ENCODE results near the gene ZPLD1. TPM values are rescaled to one million over a fixed set of nuclear protein-coding genes. Genes with fewer than 3 reads are reported as not detected.

The ZPLD1 gene
- total RNA-seq, 1 experiment from 2014 or later, result not detected

DNA sequence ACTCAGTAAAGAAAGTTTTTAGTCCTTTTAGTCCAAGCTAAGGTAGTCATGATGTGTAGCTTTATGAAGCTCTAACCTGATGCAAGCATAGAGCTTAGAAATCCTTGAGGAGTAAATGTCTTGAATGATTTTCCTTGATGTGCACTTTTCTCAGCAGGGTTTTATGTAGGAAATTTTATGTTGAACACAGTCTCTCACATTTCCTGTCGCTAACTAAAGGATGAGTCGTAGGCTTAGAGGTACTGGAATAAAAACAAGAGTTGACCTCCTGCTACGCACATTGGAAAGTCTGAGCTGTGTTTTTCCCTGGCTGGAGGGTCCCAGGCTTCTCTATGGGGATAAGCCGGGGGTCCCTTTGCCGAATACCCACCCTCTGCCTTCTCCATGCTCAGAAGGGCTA is 34.7 kb upstream of the ZPLD1 start:
- no TSS peak for BruUV-seq (replicated peaks)

DNA sequence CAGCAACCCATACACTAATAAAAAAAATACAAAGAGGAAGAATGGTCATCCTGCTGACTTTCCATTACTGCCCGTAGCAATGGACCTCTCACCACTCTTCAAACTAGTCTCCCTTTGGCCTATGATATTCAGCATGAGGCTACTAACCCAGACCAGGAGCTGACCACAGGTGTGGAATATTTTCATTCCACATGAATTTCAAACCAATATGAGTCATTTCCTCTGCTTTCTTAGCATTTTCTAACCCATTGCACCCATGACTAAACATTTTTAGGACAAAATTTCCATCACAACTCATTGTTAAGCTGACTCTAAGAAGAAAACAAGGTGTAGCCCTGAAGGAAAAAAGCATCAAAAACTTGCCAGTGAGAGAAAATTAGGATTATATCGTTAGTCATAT is 34.0 kb upstream of the ZPLD1 start:
- no peak overlapping the region for H3K4me3 ChIP-seq (ENCODE audit: low read depth in 2 of 2, low read length in 2 of 2)
- TF ChIP-seq, protein P1, sequence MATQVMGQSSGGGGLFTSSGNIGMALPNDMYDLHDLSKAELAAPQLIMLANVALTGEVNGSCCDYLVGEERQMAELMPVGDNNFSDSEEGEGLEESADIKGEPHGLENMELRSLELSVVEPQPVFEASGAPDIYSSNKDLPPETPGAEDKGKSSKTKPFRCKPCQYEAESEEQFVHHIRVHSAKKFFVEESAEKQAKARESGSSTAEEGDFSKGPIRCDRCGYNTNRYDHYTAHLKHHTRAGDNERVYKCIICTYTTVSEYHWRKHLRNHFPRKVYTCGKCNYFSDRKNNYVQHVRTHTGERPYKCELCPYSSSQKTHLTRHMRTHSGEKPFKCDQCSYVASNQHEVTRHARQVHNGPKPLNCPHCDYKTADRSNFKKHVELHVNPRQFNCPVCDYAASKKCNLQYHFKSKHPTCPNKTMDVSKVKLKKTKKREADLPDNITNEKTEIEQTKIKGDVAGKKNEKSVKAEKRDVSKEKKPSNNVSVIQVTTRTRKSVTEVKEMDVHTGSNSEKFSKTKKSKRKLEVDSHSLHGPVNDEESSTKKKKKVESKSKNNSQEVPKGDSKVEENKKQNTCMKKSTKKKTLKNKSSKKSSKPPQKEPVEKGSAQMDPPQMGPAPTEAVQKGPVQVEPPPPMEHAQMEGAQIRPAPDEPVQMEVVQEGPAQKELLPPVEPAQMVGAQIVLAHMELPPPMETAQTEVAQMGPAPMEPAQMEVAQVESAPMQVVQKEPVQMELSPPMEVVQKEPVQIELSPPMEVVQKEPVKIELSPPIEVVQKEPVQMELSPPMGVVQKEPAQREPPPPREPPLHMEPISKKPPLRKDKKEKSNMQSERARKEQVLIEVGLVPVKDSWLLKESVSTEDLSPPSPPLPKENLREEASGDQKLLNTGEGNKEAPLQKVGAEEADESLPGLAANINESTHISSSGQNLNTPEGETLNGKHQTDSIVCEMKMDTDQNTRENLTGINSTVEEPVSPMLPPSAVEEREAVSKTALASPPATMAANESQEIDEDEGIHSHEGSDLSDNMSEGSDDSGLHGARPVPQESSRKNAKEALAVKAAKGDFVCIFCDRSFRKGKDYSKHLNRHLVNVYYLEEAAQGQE (IDR thresholded peaks at IDR 0.05; ENCODE audit: insufficient read depth in 1 of 2, low read depth in 2 of 2, low read length in 1 of 2), result no peak
- TF ChIP-seq POLR2AphosphoS5 (IDR thresholded peaks at IDR 0.05; ENCODE audit: low read depth, low read length), result no peak
- intact Hi-C loops (cut with micrococcal nuclease; ENCODE audit: unreplicated experiment), result no loop called here
- in situ Hi-C loops (cut with HindIII; ENCODE audit: low pct_unique_long_range_greater_than_20kb, low sequenced_read_pairs), result no loop called here
- BruUV-seq (replicated peaks), result no TSS peak
- ChIA-PET CTCF (no interaction called here), POLR2A (no interaction called here)
- peak; percentile 18 for DNase-seq (ENCODE audit: low read depth, low spot score)
- ATAC-seq, result no peak
- no peaks in the 10 kb centered on the region for H3K36me3 ChIP-seq (ENCODE audit: control insufficient read depth, insufficient read depth, low read length)
- no peaks in the 10 kb centered on the region for H3K4me1 ChIP-seq (ENCODE audit: control insufficient read depth, insufficient read depth, low read length)
- no peaks in the 10 kb centered on the region for H3K9me3 ChIP-seq (ENCODE audit: control insufficient read depth, insufficient read depth, low read depth, low read length)
- no peak overlapping the region for H3K27ac ChIP-seq (ENCODE audit: low read length)
- no peaks in the 10 kb centered on the region for H3K27me3 ChIP-seq (ENCODE audit: control insufficient read depth, insufficient read depth, low read length)

More for the DNA sequence above, 34.7 kb upstream of the ZPLD1 start:
- DNase-seq (ENCODE audit: low read depth, low spot score), result no peak
- H3K4me1 ChIP-seq (ENCODE audit: control insufficient read depth, insufficient read depth, low read length), result no peaks in the 10 kb centered on the region
- H3K4me3 ChIP-seq (ENCODE audit: low read depth in 2 of 2, low read length in 2 of 2), result no peak overlapping the region
- in situ Hi-C loops (cut with HindIII; ENCODE audit: low pct_unique_long_range_greater_than_20kb, low sequenced_read_pairs), result no loop called here
- H3K9me3 ChIP-seq (ENCODE audit: control insufficient read depth, insufficient read depth, low read depth, low read length), result no peaks in the 10 kb centered on the region
- no peaks in the 10 kb centered on the region for H3K27me3 ChIP-seq (ENCODE audit: control insufficient read depth, insufficient read depth, low read length)
- ATAC-seq, result no peak
- intact Hi-C loops (cut with micrococcal nuclease; ENCODE audit: unreplicated experiment), result no loop called here
- no peak overlapping the region for H3K27ac ChIP-seq (ENCODE audit: low read length)
- TF ChIP-seq POLR2AphosphoS5 (IDR thresholded peaks at IDR 0.05; ENCODE audit: low read depth, low read length) (no peak), SIN3A (IDR thresholded peaks at IDR 0.05; ENCODE audit: borderline replicate concordance, insufficient read depth, low read depth, low read length) (no peak), TCF7L2 (IDR thresholded peaks at IDR 0.05; ENCODE audit: low read depth, low read length) (no peak)
- TF ChIP-seq, protein P2, sequence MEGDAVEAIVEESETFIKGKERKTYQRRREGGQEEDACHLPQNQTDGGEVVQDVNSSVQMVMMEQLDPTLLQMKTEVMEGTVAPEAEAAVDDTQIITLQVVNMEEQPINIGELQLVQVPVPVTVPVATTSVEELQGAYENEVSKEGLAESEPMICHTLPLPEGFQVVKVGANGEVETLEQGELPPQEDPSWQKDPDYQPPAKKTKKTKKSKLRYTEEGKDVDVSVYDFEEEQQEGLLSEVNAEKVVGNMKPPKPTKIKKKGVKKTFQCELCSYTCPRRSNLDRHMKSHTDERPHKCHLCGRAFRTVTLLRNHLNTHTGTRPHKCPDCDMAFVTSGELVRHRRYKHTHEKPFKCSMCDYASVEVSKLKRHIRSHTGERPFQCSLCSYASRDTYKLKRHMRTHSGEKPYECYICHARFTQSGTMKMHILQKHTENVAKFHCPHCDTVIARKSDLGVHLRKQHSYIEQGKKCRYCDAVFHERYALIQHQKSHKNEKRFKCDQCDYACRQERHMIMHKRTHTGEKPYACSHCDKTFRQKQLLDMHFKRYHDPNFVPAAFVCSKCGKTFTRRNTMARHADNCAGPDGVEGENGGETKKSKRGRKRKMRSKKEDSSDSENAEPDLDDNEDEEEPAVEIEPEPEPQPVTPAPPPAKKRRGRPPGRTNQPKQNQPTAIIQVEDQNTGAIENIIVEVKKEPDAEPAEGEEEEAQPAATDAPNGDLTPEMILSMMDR (IDR thresholded peaks at IDR 0.05), result no peak
- TF ChIP-seq, protein P1 (IDR thresholded peaks at IDR 0.05; ENCODE audit: insufficient read depth in 1 of 2, low read depth in 2 of 2, low read length in 1 of 2), result no peak
- CTCF ChIA-PET, result no interaction called here
- H3K36me3 ChIP-seq (ENCODE audit: control insufficient read depth, insufficient read depth, low read length), result no peaks in the 10 kb centered on the region
- POLR2A ChIA-PET, result no interaction called here

All from Panc1 (cell line).